Naive thymus-derived CD4-positive, alpha-beta T cell (primary cell): ENCODE results near the gene ALKBH8. TPM values are rescaled to one million over a fixed set of nuclear protein-coding genes. Genes with fewer than 3 reads are reported as not detected.
"Not testable (repeated sequence)": the region's sequence is repeated elsewhere in the genome, so short reads cannot be mapped to it uniquely, and the experiment has no call there.

Experiments
- ATAC-seq: fragments of 150-1000 bp; cut with Tn5 transposase; 2 replicates; pipeline ENCODE4 v1.10.0; 2021; ENCODE audit warnings: mild to moderate bottlenecking, moderate library complexity
- CTCF ChIA-PET: fragments of 350-600 bp; sonication (Branson Sonifier 250); formaldehyde crosslinking; loops from one replicate; lab custom pipeline; 2021; ENCODE audit warnings: antibody characterized with exemption; lab: Charles Lee
- POLR2A ChIA-PET: fragments of 350-600 bp; sonication (Branson Sonifier 250); formaldehyde crosslinking; loops from one replicate; lab custom pipeline; 2021; ENCODE audit warnings: antibody characterized with exemption, inconsistent platforms; lab: Charles Lee
- DNase-seq, 9 donors: peaks; one replicate each; pipeline versions ENCODE4 v3.0.0 to v3.0.0-alpha.2; 2020 to 2022; ENCODE audit warnings: mixed read lengths in 1 of 9
- H3K27ac ChIP-seq: one replicate; pipeline ENCODE4 v1.7.0; 2013; ENCODE audit warnings: mild to moderate bottlenecking, low read depth, low read length, moderate library complexity
- H3K27me3 ChIP-seq, 2 donors: one replicate each; pipeline ENCODE4 v1.7.0; 2013; ENCODE audit warnings: low read length in 2 of 2, mild to moderate bottlenecking in 2 of 2, moderate library complexity in 2 of 2; ENCODE audit not compliant: control insufficient read depth in 2 of 2, insufficient read depth in 2 of 2
- H3K36me3 ChIP-seq, 3 experiments: 1 replicate in 2 of 3; 2 replicates in 1 of 3; pipeline ENCODE4 v1.7.0; 2013; ENCODE audit warnings: low read length in 3 of 3, mild to moderate bottlenecking in 3 of 3, moderate library complexity in 1 of 3; ENCODE audit not compliant: insufficient read depth in 3 of 3, control insufficient read depth in 2 of 3
- H3K4me1 ChIP-seq, 2 donors: one replicate each; pipeline ENCODE4 v1.7.0; 2013; ENCODE audit warnings: low read length in 2 of 2, mild to moderate bottlenecking in 2 of 2, moderate library complexity in 1 of 2; ENCODE audit not compliant: control insufficient read depth in 2 of 2, insufficient read depth in 2 of 2
- H3K4me3 ChIP-seq: 2 replicates; pipeline ENCODE4 v1.7.0; 2013; ENCODE audit warnings: mild to moderate bottlenecking, low read length
- H3K9me3 ChIP-seq, 3 experiments: 1 replicate in 2 of 3; 2 replicates in 1 of 3; pipeline ENCODE4 v1.7.0; 2013; ENCODE audit warnings: low read length in 3 of 3; ENCODE audit not compliant: control insufficient read depth in 2 of 3
- H3K27ac Mint-ChIP-seq, 9 donors: one replicate each; pipeline ENCODE4 v1.8.0; 2020 to 2022; ENCODE audit warnings: mixed read lengths in 9 of 9, mild to moderate bottlenecking in 8 of 9, moderate library complexity in 5 of 9, inconsistent platforms in 2 of 9
- H3K27me3 Mint-ChIP-seq, 5 donors: one replicate each; pipeline ENCODE4 v1.8.0; 2021 to 2022; ENCODE audit warnings: mixed read lengths in 5 of 5, mild to moderate bottlenecking in 1 of 5
- H3K36me3 Mint-ChIP-seq, 5 donors: one replicate each; pipeline ENCODE4 v1.8.0; 2020 to 2022; ENCODE audit warnings: mixed read lengths in 5 of 5, mild to moderate bottlenecking in 3 of 5, inconsistent platforms in 1 of 5
- H3K4me1 Mint-ChIP-seq, 7 donors: one replicate each; pipeline ENCODE4 v1.8.0; 2020 to 2022; ENCODE audit warnings: mixed read lengths in 7 of 7, mild to moderate bottlenecking in 3 of 7, inconsistent platforms in 1 of 7
- H3K4me3 Mint-ChIP-seq, 10 donors: one replicate each; pipeline ENCODE4 v1.8.0; 2020 to 2022; ENCODE audit warnings: mild to moderate bottlenecking in 10 of 10, mixed read lengths in 10 of 10, moderate library complexity in 6 of 10, inconsistent platforms in 2 of 10
- H3K9me3 Mint-ChIP-seq, 11 donors: one replicate each; pipeline ENCODE4 v1.8.0; 2020 to 2022; ENCODE audit warnings: mixed read lengths in 11 of 11, mild to moderate bottlenecking in 4 of 11, inconsistent platforms in 1 of 11, moderate library complexity in 1 of 11
- intact Hi-C, 2 donors: fragments of 100-400 bp; cut with micrococcal nuclease; formaldehyde crosslinking; loops; one replicate each; pipeline ENCODE4 v1.15.1; 2023
- polyA plus RNA-seq, 2 donors: library from polyadenylated mRNA; unstranded; fragments of 300-500 nt; fragmentation: Illumina TruSeq; gene quantifications; one replicate each; pipeline ENCODE4 v1.2.3, GENCODE V29; 2021
- total RNA-seq, 6 experiments: library from RNA in 5 of 6; stranded (reverse) in 5 of 6; gene quantifications; 1 replicate in 5 of 6; 2 replicates in 1 of 6; pipeline ENCODE4 v1.2.3 and lab custom pipeline; 2021 to 2026

The ALKBH8 gene
- total and polyA plus RNA-seq, 7 experiments from 2014 or later = 9.4 to 19.1 (median 11.6) TPM

- POLR2A ChIA-PET = interaction anchor here (0.6 kb wide), 1 partner anchor 101 kb away, joined by 3 read pairs; no protein-coding TSS in a partner anchor
- Histone ChIP-seq H3K4me1 (no peaks in the 10 kb centered on the region), H3K4me3 (no peak overlapping the region), H3K36me3 (peaks cover 0 to 51% (median 19%) of the 10 kb centered on the region in 3 experiments), H3K27ac (no peak overlapping the region), H3K9me3 (no peaks in the 10 kb centered on the region), H3K27me3 (no peaks in the 10 kb centered on the region)
- DNase-seq (no peak), ATAC-seq (no peak)
- H3K4me1 Mint-ChIP-seq = no peaks in the 10 kb centered on the region
- H3K27me3 Mint-ChIP-seq = no peaks in the 10 kb centered on the region
- CTCF ChIA-PET = no interaction called here
- H3K4me3 Mint-ChIP-seq = no peak overlapping the region
- H3K36me3 Mint-ChIP-seq = peaks cover 27 to 85% (median 66%) of the 10 kb centered on the region in 5 donors
- intact Hi-C loops = no loop called here
- peaks cover 0 to 44% (median 13%) of the 10 kb centered on the region in 11 donors for H3K9me3 Mint-ChIP-seq
- no peak overlapping the region for H3K27ac Mint-ChIP-seq
Measured at GRCh38 chr11:107505647-107506225, 59.8 kb downstream of the ALKBH8 start.

GRCh38 chr11:107504981-107505380 lies 60.6 kb downstream of the ALKBH8 start:
- Histone ChIP-seq H3K4me1 (no peaks in the 10 kb centered on the region), H3K9me3 (no peaks in the 10 kb centered on the region), H3K4me3 (no peak overlapping the region), H3K27me3 (no peaks in the 10 kb centered on the region), H3K27ac (no peak overlapping the region), H3K36me3 (peaks cover 0 to 45% (median 18%) of the 10 kb centered on the region in 3 experiments)
- ChIA-PET POLR2A (no interaction called here), CTCF (no interaction called here)
- H3K27ac Mint-ChIP-seq = no peak overlapping the region
- peaks cover 25 to 79% (median 61%) of the 10 kb centered on the region in 5 donors for H3K36me3 Mint-ChIP-seq
- no peaks in the 10 kb centered on the region for H3K4me1 Mint-ChIP-seq
- intact Hi-C loops = no loop called here
- H3K9me3 Mint-ChIP-seq = peaks cover 0 to 44% (median 13%) of the 10 kb centered on the region in 11 donors
- no peak for ATAC-seq
- DNase-seq = no peak
- H3K4me3 Mint-ChIP-seq = no peak overlapping the region
- H3K27me3 Mint-ChIP-seq = no peaks in the 10 kb centered on the region

GRCh38 chr11:107501713-107502112 lies 63.8 kb downstream of the ALKBH8 start:
- H3K27ac Mint-ChIP-seq = no peak overlapping the region
- intact Hi-C loops = no loop called here
- CTCF ChIA-PET = no interaction called here
- H3K36me3 Mint-ChIP-seq = peaks cover 25 to 66% (median 60%) of the 10 kb centered on the region in 5 donors
- no peaks in the 10 kb centered on the region for H3K9me3 ChIP-seq
- H3K4me3 ChIP-seq = no peak overlapping the region
- DNase-seq = no peak
- H3K27ac ChIP-seq = no peak overlapping the region
- H3K36me3 ChIP-seq = peaks cover 0 to 45% (median 16%) of the 10 kb centered on the region in 3 experiments
- no peaks in the 10 kb centered on the region for H3K4me1 ChIP-seq
- H3K4me1 Mint-ChIP-seq = no peaks in the 10 kb centered on the region
- no peaks in the 10 kb centered on the region for H3K27me3 ChIP-seq
- POLR2A ChIA-PET = no interaction called here
- no peak overlapping the region for H3K4me3 Mint-ChIP-seq
- no peaks in the 10 kb centered on the region for H3K27me3 Mint-ChIP-seq
- peaks cover 0 to 44% (median 15%) of the 10 kb centered on the region in 11 donors for H3K9me3 Mint-ChIP-seq
- no peak for ATAC-seq

- POLR2A ChIA-PET = not testable (repeated sequence)
- peaks cover 0 to 15% (median 7%) of the 10 kb centered on the region in 11 donors for H3K9me3 Mint-ChIP-seq
Measured at GRCh38 chr11:107497371-107497770, 68.2 kb downstream of the ALKBH8 start.

GRCh38 chr11:107496011-107496410 lies 69.5 kb downstream of the ALKBH8 start:
- no peaks in the 10 kb centered on the region for H3K4me1 Mint-ChIP-seq
- POLR2A ChIA-PET = interaction anchor here (0.9 kb wide), 1 partner anchor 11 kb away, joined by 3 read pairs; no protein-coding TSS in a partner anchor
- no peak overlapping the region for H3K4me3 Mint-ChIP-seq
- DNase-seq = no peak
- peaks cover 0 to 5% (median under 1%) of the 10 kb centered on the region in 11 donors for H3K9me3 Mint-ChIP-seq
- H3K27me3 Mint-ChIP-seq = peaks cover 0 to 5% (median 0%) of the 10 kb centered on the region in 5 donors
- CTCF ChIA-PET = no interaction called here
- intact Hi-C loops = no loop called here
- peaks cover 0 to 10% (median 5%) of the 10 kb centered on the region in 5 donors for H3K36me3 Mint-ChIP-seq
- no peaks in the 10 kb centered on the region for H3K9me3 ChIP-seq
- no peak overlapping the region for H3K4me3 ChIP-seq
- no peaks in the 10 kb centered on the region for H3K4me1 ChIP-seq
- ATAC-seq = no peak
- H3K36me3 ChIP-seq = no peaks in the 10 kb centered on the region
- no peak overlapping the region for H3K27ac Mint-ChIP-seq
- H3K27ac ChIP-seq = no peak overlapping the region
- no peaks in the 10 kb centered on the region for H3K27me3 ChIP-seq

More at GRCh38 chr11:107497371-107497770, 68.2 kb downstream of the ALKBH8 start:
- H3K27me3 Mint-ChIP-seq, DNase-seq, H3K4me3 Mint-ChIP-seq, H3K27ac Mint-ChIP-seq, CTCF ChIA-PET, ATAC-seq, H3K27ac ChIP-seq, H3K4me3 ChIP-seq, H3K4me1 ChIP-seq, H3K36me3 ChIP-seq, H3K27me3 ChIP-seq, H3K4me1 Mint-ChIP-seq, intact Hi-C loops, H3K9me3 ChIP-seq: not testable (repeated sequence)
- H3K36me3 Mint-ChIP-seq = peaks cover 0 to 23% (median 18%) of the 10 kb centered on the region in 5 donors

GRCh38 chr11:107494055-107494454 lies 71.5 kb downstream of the ALKBH8 start:
- ATAC-seq = no peak
- Mint-ChIP-seq H3K27me3 (peaks cover 0 to 12% (median 0%) of the 10 kb centered on the region in 5 donors), H3K36me3 (peaks cover 0 to 5% (median 0%) of the 10 kb centered on the region in 5 donors), H3K4me3 (no peak overlapping the region), H3K4me1 (no peaks in the 10 kb centered on the region), H3K9me3 (peaks cover 0 to 4% (median 0%) of the 10 kb centered on the region in 11 donors), H3K27ac (no peak overlapping the region)
- Histone ChIP-seq H3K36me3 (no peaks in the 10 kb centered on the region), H3K27me3 (no peaks in the 10 kb centered on the region), H3K4me3 (no peak overlapping the region), H3K27ac (no peak overlapping the region), H3K4me1 (no peaks in the 10 kb centered on the region), H3K9me3 (no peaks in the 10 kb centered on the region)
- no peak for DNase-seq
- CTCF ChIA-PET = no interaction called here
- POLR2A ChIA-PET = no interaction called here
- intact Hi-C loops = no loop called here

- H3K36me3 ChIP-seq = no peaks in the 10 kb centered on the region
- no peak overlapping the region for H3K27ac ChIP-seq
- Mint-ChIP-seq H3K4me1 (no peaks in the 10 kb centered on the region), H3K9me3 (peaks cover 0 to 4% (median 0%) of the 10 kb centered on the region in 11 donors), H3K27me3 (peaks cover 0 to 17% (median 0%) of the 10 kb centered on the region in 5 donors), H3K27ac (no peak overlapping the region), H3K4me3 (no peak overlapping the region), H3K36me3 (peaks cover 0 to 5% (median 0%) of the 10 kb centered on the region in 5 donors)
- no peaks in the 10 kb centered on the region for H3K9me3 ChIP-seq
- H3K27me3 ChIP-seq = no peaks in the 10 kb centered on the region
- ATAC-seq (no peak), DNase-seq (no peak)
- POLR2A ChIA-PET = no interaction called here
- H3K4me3 ChIP-seq = no peak overlapping the region
- intact Hi-C loops = no loop called here
- no peaks in the 10 kb centered on the region for H3K4me1 ChIP-seq
- CTCF ChIA-PET = no interaction called here
Measured at GRCh38 chr11:107493117-107493516, 72.4 kb downstream of the ALKBH8 start.
